Measurements from ENCODE around the gene REEP5.
"Not testable (repeated sequence)": the region's sequence is repeated elsewhere in the genome, so short reads cannot be mapped to it uniquely, and the experiment has no call there.

REEP5 gene

GRCh38 chr5:112885001-112885400 is 37.0 kb downstream of the REEP5 start:
- DNase-seq (ENCODE audit: low spot score): no peak

DNA sequence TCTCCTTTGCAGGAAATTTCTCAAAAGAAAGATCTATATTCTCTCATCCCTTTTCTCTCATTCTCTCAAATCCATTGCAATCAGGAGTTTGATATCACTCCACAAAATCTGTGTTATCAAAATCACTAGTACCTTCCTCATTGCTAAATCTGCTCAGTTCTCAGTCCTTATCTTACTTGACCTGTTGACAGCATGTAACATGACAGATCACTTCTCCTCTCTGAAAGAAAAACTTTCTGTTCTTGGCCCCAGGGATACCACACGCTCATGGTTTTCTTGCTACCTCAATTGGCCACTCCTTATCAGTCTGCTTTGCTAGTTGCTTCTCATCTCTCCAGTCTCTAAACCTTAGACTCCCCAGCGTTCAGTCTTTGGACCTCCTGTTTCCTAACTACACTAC is 38.8 kb downstream of the REEP5 start:
- no peak for DNase-seq (ENCODE audit: low spot score)

GRCh38 chr5:112880219-112880964 is 41.6 kb downstream of the REEP5 start:
- DNase-seq (ENCODE audit: low spot score): no peak

DNA sequence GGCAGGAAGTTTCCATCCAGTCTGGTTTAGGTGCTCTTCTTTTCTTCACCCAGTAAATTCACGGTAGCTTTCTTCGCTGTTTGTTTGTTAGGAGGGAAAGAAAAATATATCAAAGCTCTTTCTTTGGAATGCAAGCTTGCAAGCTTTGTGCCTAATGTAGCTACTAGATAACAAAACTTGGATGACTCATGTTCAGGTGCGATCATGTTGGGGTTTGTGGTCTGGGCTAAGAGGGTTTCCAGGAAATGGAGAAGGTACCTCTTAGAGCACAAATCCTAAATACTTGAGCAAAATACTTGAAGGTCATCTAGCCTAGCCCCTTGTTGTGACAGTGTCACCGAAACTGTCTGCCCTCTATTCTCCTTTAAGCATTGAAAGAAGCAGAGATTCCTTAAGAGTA is 43.3 kb downstream of the REEP5 start:
- DNase-seq (ENCODE audit: low spot score): no peak

GRCh38 chr5:112878101-112878500 is 43.9 kb downstream of the REEP5 start:
- no peak for DNase-seq (ENCODE audit: low spot score)

DNA sequence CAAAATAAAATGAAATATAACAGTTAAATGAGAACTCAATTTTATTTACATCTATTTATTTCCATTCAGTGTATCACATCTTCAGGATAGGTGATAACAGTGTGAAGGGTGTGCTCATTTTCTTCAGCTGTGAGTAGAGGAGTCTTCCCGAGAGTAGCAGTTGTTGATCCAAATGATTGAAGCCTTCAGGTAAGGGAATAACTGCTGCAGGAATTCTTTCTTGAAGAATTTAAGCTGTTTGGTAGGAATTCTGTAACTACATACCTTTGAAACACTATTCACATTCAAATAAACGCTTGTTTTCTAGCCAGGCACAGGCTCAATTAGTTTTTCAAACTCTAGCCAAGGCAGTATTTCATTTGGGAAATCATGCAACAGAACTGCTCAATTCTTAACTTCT is 45.7 kb downstream of the REEP5 start:
- no peak for DNase-seq (ENCODE audit: low spot score)

GRCh38 chr5:112870966-112871365 is 51.1 kb downstream of the REEP5 start:
- DNase-seq (ENCODE audit: low spot score): no peak

DNA sequence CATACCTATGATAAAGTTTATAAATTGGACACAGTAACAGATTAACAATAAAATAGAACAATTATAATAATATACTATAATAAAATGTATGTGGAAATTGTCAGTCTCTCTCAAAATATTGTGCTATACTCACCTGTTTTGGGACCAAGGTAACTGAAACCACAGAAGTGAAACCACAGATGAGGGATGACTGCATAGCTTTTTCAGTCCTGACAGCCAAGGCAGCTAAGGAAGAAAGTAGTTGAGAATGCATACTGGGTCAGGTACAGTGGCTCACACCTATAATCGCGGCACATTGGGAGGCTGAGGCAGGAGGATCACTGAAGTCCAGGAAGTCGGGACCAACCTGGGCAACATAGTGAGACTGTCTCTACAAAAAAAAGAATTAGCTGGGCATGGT is 52.1 kb downstream of the REEP5 start:
- no peak for DNase-seq (ENCODE audit: low spot score)

DNA sequence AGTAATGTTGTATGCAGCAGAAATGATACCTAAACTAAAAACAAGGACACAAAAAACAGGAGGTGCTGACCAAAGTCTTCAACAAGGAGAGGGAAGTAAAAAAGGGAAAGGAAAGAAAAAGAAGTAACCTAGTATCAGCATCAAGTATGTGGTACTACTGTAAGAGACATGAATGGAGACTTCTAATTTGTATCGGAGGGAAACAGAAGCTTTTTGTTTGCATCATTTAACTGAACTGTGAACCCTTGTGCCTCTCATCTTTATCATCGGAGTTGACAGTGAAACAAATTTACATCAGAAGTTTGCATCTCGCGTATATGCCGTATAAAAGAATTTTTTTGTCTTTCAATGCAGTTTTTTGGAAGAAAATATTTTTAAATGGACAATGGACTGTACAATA is 54.6 kb downstream of the REEP5 start:
- no peak for DNase-seq (ENCODE audit: low spot score)

DNA sequence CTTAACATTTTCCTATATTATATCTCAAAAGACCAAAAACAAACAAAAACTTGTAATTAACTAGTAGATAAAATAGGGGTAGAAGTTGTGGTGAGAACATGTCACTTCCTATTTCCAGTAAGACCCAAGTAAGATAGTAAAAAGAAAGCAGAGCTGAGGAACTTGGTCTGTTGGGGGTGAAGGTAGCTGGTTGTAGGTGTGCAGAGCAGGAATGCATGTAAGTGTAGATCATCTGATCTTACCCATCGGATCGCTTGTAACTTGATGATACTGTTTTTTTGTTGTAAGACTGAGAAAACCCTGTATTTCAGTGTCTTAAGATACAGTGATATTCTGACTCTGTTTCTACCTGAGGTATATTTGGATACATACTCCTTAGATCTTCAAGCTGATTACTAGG is 55.3 kb downstream of the REEP5 start:
- DNase-seq (ENCODE audit: low spot score): no peak

GRCh38 chr5:112865128-112865527 is 56.9 kb downstream of the REEP5 start:
- DNase-seq (ENCODE audit: low spot score): no peak

DNA sequence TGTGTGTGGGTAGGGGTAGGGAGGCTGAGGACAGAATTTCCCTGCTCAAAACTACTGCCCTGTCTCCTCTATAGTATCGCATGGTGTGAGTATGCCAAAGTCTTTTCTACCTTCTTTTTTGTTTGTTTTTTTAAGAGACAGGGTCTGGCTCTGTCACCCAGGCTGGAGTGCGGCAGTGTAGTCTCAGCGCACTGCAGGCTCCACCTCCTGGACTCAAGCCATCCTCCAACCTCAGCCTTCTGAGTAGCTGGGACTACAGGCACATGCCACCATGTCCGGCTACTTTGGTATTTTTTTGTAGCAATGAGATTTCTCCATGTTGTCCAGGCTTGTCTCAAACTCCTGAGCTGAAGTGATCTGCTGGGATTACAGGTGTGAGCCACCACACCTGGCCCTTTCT is 58.5 kb downstream of the REEP5 start:
- DNase-seq (ENCODE audit: low spot score): no peak

GRCh38 chr5:112862085-112862484 is 59.9 kb downstream of the REEP5 start:
- DNase-seq (ENCODE audit: low spot score): no peak

GRCh38 chr5:112861638-112861985 is 60.4 kb downstream of the REEP5 start:
- no peak for DNase-seq (ENCODE audit: low spot score)

- DNase-seq (ENCODE audit: low spot score): peak; percentile 96
These were observed 60.9 kb downstream of the REEP5 start, which contains the start of gene SRP19 for GRCh38 chr5:112860929-112861637. SRP19 (plus strand) TSS chr5:112861287; CDS start chr5:112861377, 90 bp downstream.

GRCh38 chr5:112860571-112860928 is 61.5 kb downstream of the REEP5 start:
- DNase-seq (ENCODE audit: low spot score): not testable (repeated sequence)

DNA sequence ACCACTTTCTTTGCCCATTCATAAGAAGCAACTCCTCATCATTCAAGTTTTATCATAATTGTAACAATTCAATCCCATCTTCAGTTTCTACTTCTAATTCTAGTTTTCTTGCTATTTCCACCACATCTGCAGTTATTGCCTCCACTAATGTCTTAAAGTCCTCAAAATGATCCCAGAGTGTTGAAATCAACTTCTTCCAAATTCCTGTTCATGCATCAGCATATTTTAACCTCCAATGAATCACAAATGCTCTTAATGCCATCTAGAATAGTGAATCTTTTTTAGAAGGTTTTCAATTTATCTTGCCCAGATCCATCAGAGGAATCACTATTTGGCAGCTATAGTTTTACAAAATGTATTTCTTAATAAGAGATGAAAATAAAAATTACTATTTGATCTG is 64.2 kb downstream of the REEP5 start:
- DNase-seq (ENCODE audit: low spot score): peak; percentile 9

DNA sequence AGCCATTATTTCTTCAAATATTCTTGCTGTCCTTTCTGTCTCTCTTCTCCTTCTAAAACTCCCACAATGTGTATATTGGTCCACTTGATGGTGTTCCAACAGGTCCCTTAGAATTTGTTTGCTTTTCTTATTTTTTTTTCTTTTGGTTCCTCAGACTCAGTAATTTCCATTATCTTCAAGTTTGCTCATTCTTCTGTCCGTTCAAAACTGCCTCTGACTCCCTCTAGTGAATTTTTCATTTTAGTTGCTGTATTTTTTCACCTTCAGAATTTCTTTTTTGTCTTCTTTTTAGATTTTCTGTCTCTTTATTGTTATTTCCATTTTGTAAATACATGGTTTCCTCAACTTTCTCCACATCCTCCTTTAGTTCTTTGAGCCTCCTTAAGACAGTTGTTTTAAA is 67.4 kb downstream of the REEP5 start:
- no peak for DNase-seq (ENCODE audit: low spot score)

DNA sequence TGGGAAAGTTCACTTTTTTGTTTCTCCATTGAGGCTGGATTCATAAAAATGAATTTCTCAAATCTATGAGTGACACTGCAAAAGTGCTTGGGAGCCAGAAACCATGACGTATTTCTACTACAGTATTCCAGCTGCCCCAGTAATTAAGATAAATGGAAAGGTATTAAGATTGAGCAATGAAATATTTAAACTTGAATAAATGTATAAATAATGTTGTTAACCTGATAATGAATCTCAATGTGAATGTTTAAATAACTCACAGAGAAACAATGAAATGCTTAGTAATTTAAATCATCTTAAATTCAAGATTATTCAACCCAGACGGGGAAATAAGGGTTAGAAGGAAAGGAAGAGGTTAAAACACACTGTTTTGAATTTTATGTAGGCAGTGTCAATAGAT is 72.1 kb downstream of the REEP5 start:
- DNase-seq (ENCODE audit: low spot score): no peak

- peak; percentile 54 for DNase-seq (ENCODE audit: low spot score)
These were observed 73.8 kb downstream of the REEP5 start for GRCh38 chr5:112848116-112848811.

DNA sequence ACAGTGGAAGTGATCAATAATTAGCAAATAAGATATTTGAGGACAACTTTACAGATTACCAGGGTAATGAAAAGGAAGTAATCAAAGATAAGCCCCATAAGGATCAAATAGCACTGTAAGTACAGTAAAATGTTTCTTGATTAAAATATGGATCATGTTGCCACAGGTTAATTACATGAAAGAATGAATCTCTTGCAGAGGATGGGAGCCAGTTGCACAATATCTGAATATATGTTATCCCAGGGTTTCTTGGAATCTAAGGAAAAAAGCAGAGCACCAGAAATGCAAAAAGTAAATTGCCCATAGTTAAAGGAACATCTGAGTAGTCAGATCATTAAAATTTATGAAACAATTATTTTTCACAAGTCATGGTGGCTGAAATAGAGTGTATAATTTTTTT is 74.7 kb downstream of the REEP5 start:
- no peak for DNase-seq (ENCODE audit: low spot score)

- no peak for DNase-seq (ENCODE audit: low spot score)
These were observed 75.5 kb downstream of the REEP5 start for GRCh38 chr5:112846556-112846955.

DNA sequence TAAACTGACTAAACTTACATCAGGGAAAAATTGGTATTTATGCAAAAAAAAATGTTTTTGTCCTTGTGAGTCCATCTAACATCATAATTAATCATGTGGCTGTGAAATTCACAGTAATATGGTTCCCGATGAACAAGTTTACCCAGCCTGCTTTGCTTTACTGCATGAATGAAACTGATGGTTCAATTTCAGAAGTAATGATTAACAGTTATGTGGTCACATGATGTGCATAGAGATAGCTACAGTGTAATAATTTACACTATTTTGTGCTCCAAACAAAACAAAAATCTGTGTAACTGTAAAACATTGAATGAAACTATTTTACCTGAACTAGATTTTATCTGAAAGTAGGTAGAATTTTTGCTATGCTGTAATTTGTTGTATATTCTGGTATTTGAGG is 77.5 kb downstream of the REEP5 start:
- DNase-seq (ENCODE audit: low spot score): no peak
